HepG2 (cell line): ENCODE results near the gene ANKRD34C. TPM values are rescaled to one million over a fixed set of nuclear protein-coding genes. Genes with fewer than 3 reads are reported as not detected.

Source experiments
- ERF ChIP-seq: IDR thresholded peaks from 2 replicates; pipeline ENCODE4 v1.6.1; 2018; ENCODE audit warnings: missing biosample characterization, missing genetic modification reagents
- FOXO1 ChIP-seq: sonication (generic); formaldehyde crosslinking; IDR thresholded peaks from 2 replicates; pipeline ENCODE4 v1.4.0; 2020; ENCODE audit warnings: missing genetic modification reagents
- HMGXB3 ChIP-seq: sonication (generic); formaldehyde crosslinking; IDR thresholded peaks from 2 replicates; pipeline ENCODE4 v1.4.0; 2020; ENCODE audit warnings: missing genetic modification reagents, borderline replicate concordance
- KDM5B ChIP-seq: sonication (generic); formaldehyde crosslinking; IDR thresholded peaks from 2 replicates; pipeline ENCODE4 v1.4.0; 2020; ENCODE audit warnings: missing genetic modification reagents, mild to moderate bottlenecking, borderline replicate concordance
- KLF6 ChIP-seq: IDR thresholded peaks from 2 replicates; pipeline ENCODE4 v1.8.0; 2016; ENCODE audit warnings: missing biosample characterization, missing genetic modification reagents
- MIER2 ChIP-seq: IDR thresholded peaks from 2 replicates; pipeline ENCODE4 v1.6.1; 2016; ENCODE audit warnings: missing biosample characterization, missing genetic modification reagents
- MLXIP ChIP-seq: sonication (generic); formaldehyde crosslinking; IDR thresholded peaks from 2 replicates; pipeline ENCODE4 v1.9.0; 2021; ENCODE audit warnings: missing genetic modification reagents, borderline replicate concordance
- SALL1 ChIP-seq: sonication (generic); formaldehyde crosslinking; IDR thresholded peaks from 2 replicates; pipeline ENCODE4 v1.8.0; 2022; ENCODE audit warnings: mild to moderate bottlenecking, missing genetic modification reagents
- STAG1 ChIP-seq: sonication (generic); formaldehyde crosslinking; IDR thresholded peaks from 2 replicates; pipeline ENCODE4 v1.4.0; 2020; ENCODE audit warnings: missing genetic modification reagents
- ZNF256 ChIP-seq: sonication (generic); formaldehyde crosslinking; conservative IDR thresholded peaks from 2 replicates; pipeline ENCODE4 v1.4.0; 2020; ENCODE audit warnings: missing genetic modification reagents
- ZNF317 ChIP-seq: sonication (generic); formaldehyde crosslinking; IDR thresholded peaks from 2 replicates; pipeline ENCODE4 v1.5.0; 2020; ENCODE audit warnings: mild to moderate bottlenecking, missing genetic modification reagents
- ZNF431 ChIP-seq: sonication (generic); formaldehyde crosslinking; IDR thresholded peaks from 2 replicates; pipeline ENCODE4 v1.9.0; 2022; ENCODE audit warnings: missing genetic modification reagents, low read depth, mild to moderate bottlenecking, borderline replicate concordance
- ZNF558 ChIP-seq: sonication (generic); formaldehyde crosslinking; IDR thresholded peaks from 2 replicates; pipeline ENCODE4 v1.9.0; 2022; ENCODE audit warnings: mild to moderate bottlenecking, missing genetic modification reagents, borderline replicate concordance
- ZNF563 ChIP-seq: sonication (generic); formaldehyde crosslinking; IDR thresholded peaks from 2 replicates; pipeline ENCODE4 v1.8.0; 2022; ENCODE audit warnings: mild to moderate bottlenecking, moderate library complexity, missing genetic modification reagents
- ZNF75D ChIP-seq: sonication (generic); formaldehyde crosslinking; IDR thresholded peaks from 2 replicates; pipeline ENCODE4 v1.8.1; 2023; ENCODE audit warnings: missing genetic modification reagents, mild to moderate bottlenecking, borderline replicate concordance
- polyA plus RNA-seq, 8 experiments: library from polyadenylated mRNA; depleted of rRNA in 3 of 8; stranded (reverse) in 7 of 8; unstranded in 1 of 8; fragments of >200 nt; fragmentation: Illumina TruSeq in 4 of 8; extraction: Trizol in 4 of 8; gene quantifications; 2 replicates each; pipeline versions ENCODE4 v1.2.1 to v1.2.3, GENCODE V29; 2011 to 2016; ENCODE audit warnings: low read depth in 4 of 8, missing spikeins in 1 of 8, mixed read lengths in 1 of 8; ENCODE audit not compliant: insufficient read depth in 1 of 8
- total RNA-seq, 5 experiments: library from RNA; depleted of rRNA; stranded (reverse); fragments of >200 nt; fragmentation: Illumina TruSeq; extraction: Trizol; gene quantifications; 2 replicates each; pipeline ENCODE4 v1.2.3, GENCODE V29; 2016; ENCODE audit warnings: low read depth in 1 of 5
- TF ChIP-seq, protein P1 (sequence below): sonication (generic); formaldehyde crosslinking; IDR thresholded peaks from 2 replicates; pipeline ENCODE4 v1.4.0; 2020; ENCODE audit warnings: missing genetic modification reagents
- TF ChIP-seq, protein P2 (sequence below): sonication (generic); formaldehyde crosslinking; IDR thresholded peaks from 2 replicates; pipeline ENCODE4 v1.5.0; 2020; ENCODE audit warnings: missing genetic modification reagents, mild to moderate bottlenecking, borderline replicate concordance

ANKRD34C gene
- total and polyA plus RNA-seq, 2 of the 13 experiments (the other 11 are each of a cell fraction or from before 2014, with no cell fraction given): not detected

DNA sequence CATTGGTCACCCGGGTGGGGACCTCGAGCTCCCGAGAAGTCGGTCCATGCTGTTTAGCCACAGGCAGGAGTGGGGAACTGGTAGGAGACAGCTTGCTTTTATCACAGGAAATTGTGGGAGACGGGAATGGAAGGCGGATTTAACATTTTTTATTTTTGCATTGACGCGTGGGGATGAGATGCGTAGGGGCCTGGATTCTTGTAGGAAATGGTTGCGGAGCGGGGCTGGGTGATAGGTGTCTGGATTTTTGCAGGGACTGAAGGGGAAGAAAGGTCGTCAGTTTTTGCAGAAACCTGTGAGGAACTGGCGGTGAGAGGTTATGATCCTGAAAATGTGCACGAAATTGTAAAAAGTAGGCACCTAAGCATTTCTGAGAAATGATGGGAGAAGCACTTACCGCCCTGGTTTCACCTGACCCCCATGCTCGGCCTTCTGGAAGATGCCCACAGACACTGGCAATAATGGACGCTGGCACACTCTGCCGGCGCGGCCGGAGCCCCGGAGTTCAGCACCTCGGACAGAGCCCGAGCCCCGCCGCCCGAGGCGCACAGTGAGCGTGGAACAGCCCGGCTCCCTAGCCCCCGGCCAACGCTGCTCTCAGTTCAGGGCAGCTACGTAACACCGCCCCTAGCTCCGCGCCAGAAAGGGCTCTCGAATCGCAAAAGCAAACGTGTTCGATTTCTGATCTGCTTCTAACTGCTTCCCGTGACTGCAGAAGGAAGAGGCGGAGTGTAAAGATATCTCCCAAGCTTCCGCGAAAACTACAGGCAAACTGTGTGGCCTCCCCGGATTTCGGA is 928 bp downstream of the ANKRD34C start (continued):
- TF ChIP-seq KDM5B (CRISPR knock-in tag): peak; percentile 71; the same call in 1 of the 2 replicates
- TF ChIP-seq ZNF75D (CRISPR knock-in tag): no peak
- TF ChIP-seq ZNF317 (CRISPR knock-in tag): peak; percentile 60; the same call in 1 of the 2 replicates
- peak; percentile 96 for TF ChIP-seq MIER2 (CRISPR knock-in tag)
- TF ChIP-seq MLXIP (CRISPR knock-in tag): peak; percentile 81; the same call in 1 of the 2 replicates
- TF ChIP-seq FOXO1 (CRISPR knock-in tag): 0 out of 2 replicates have a peak, but pooled peaks have one; percentile 29
- TF ChIP-seq ZNF558 (CRISPR knock-in tag): peak; percentile 73; the same call in 1 of the 2 replicates
- TF ChIP-seq, protein P1, sequence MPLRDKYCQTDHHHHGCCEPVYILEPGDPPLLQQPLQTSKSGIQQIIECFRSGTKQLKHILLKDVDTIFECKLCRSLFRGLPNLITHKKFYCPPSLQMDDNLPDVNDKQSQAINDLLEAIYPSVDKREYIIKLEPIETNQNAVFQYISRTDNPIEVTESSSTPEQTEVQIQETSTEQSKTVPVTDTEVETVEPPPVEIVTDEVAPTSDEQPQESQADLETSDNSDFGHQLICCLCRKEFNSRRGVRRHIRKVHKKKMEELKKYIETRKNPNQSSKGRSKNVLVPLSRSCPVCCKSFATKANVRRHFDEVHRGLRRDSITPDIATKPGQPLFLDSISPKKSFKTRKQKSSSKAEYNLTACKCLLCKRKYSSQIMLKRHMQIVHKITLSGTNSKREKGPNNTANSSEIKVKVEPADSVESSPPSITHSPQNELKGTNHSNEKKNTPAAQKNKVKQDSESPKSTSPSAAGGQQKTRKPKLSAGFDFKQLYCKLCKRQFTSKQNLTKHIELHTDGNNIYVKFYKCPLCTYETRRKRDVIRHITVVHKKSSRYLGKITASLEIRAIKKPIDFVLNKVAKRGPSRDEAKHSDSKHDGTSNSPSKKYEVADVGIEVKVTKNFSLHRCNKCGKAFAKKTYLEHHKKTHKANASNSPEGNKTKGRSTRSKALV (CRISPR knock-in tag): peak; percentile 69; the same call in 1 of the 2 replicates
- peak; percentile 66; the same call in 1 of the 2 replicates for TF ChIP-seq ZNF431 (CRISPR knock-in tag)
- peak; percentile 61; the same call in 1 of the 2 replicates for TF ChIP-seq KLF6
- TF ChIP-seq SALL1 (CRISPR knock-in tag): peak; percentile 80
- TF ChIP-seq HMGXB3 (CRISPR knock-in tag): no peak
- peak; percentile 77; the same call in 1 of the 2 replicates for TF ChIP-seq ERF (CRISPR knock-in tag)
- peak; percentile 79; the same call in 1 of the 2 replicates for TF ChIP-seq ZNF256
- TF ChIP-seq, protein P2, sequence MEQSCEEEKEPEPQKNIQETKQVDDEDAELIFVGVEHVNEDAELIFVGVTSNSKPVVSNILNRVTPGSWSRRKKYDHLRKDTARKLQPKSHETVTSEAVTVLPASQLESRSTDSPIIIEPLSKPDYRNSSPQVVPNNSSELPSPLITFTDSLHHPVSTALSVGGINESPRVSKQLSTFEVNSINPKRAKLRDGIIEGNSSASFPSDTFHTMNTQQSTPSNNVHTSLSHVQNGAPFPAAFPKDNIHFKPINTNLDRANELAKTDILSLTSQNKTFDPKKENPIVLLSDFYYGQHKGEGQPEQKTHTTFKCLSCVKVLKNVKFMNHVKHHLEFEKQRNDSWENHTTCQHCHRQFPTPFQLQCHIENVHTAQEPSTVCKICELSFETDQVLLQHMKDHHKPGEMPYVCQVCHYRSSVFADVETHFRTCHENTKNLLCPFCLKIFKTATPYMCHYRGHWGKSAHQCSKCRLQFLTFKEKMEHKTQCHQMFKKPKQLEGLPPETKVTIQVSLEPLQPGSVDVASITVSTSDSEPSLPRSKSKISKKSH (CRISPR knock-in tag): peak; percentile 25; the same call in 1 of the 2 replicates
- TF ChIP-seq STAG1 (CRISPR knock-in tag): no peak
- 0 out of 2 replicates have a peak, but pooled peaks have one; percentile 55 for TF ChIP-seq ZNF563 (CRISPR knock-in tag)
